ENCODE measurements around the gene SLC7A8. TPM values are rescaled to one million over a fixed set of nuclear protein-coding genes. Genes with fewer than 3 reads are reported as not detected.

The SLC7A8 gene
- total and polyA plus RNA-seq, 2 of the 4 experiments (the other 2 are of a cell fraction) = 0.31 TPM; not detected in 1

DNA sequence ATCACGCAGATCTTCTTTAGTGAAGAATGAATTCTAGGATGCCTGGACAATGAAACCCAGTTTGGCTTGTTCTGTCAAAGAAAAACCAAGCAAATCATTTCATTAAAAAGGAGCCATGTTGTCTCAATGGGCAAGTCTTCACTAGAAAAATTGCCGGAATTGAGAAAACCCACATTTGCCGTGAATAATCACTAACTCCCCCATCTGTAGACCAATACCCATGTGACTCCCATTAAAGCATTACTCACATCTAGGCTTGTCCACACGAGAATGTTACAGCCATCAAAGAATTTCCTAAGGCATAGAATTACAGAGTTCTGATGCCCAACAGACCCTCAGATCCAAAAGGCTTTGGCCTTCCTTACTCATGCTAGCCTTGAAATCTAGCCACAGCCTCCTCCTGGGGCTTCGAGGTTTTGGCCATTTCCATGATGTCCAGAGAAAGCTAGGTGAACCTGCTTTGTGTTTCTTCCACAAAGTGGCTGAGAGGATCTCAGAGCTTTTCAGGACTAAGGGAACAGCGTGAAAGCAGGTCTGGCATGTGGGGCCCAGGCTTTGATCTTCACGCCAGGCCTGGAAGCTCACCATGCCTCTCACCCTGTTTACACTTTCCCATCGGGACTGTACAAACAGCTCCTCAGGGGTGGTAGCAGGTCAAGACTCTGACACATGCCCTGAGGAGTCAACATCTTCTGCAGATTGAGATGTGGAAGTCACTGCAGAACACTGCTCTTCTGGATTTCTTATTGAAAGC lies 12.1 kb downstream of the SLC7A8 start:
- no peak overlapping the region for H3K14ac ChIP-seq (replicated peaks; ENCODE audit: low read depth, low read length)
- no peak overlapping the region for H2BK20ac ChIP-seq (ENCODE audit: low read depth, low read length)
- H3K4me3 ChIP-seq (ENCODE audit: insufficient read depth, low read depth, low read length) = no peak overlapping the region
- H3K4me2 ChIP-seq (ENCODE audit: low read depth, low read length) = no peak overlapping the region
- in situ Hi-C loops (cut with MboI; ENCODE audit: low sequenced_read_pairs) (no loop called here), intact Hi-C loops (cut with micrococcal nuclease) (no loop called here), dilution Hi-C loops (cut with HindIII; ENCODE audit: low sequenced_read_pairs, unreplicated experiment) (no loop called here)
- TF ChIP-seq CTCF (conservative IDR thresholded peaks at IDR 0.05; ENCODE audit: low read depth, low read length) (no peak), USF2 (IDR thresholded peaks at IDR 0.05; ENCODE audit: low read depth, low read length) (no peak), RCOR1 (IDR thresholded peaks at IDR 0.05; ENCODE audit: insufficient replicate concordance, low read length) (no peak), BHLHE40 (IDR thresholded peaks at IDR 0.05; ENCODE audit: low read depth, low read length) (no peak), MXI1 (IDR thresholded peaks at IDR 0.05; ENCODE audit: borderline replicate concordance, low read depth, low read length) (no peak), RFX5 (IDR thresholded peaks at IDR 0.05; ENCODE audit: low read depth, low read length) (no peak), MAZ (IDR thresholded peaks at IDR 0.05; ENCODE audit: borderline replicate concordance, low read depth, low read length) (no peak), SMC3 (IDR thresholded peaks at IDR 0.05; ENCODE audit: low read depth, low read length) (no peak), CHD1 (IDR thresholded peaks at IDR 0.05; ENCODE audit: low read depth, low read length) (no peak), POLR2A (IDR thresholded peaks at IDR 0.05; ENCODE audit: low read depth, low read length) (no peak)
- DNase-seq = no peak
- no peaks in the 10 kb centered on the region for H3K36me3 ChIP-seq (ENCODE audit: control insufficient read depth, insufficient read depth, low read length)
- H3K4me1 ChIP-seq (ENCODE audit: control insufficient read depth, insufficient read depth, low read length) = no peaks in the 10 kb centered on the region
- H2AK5ac ChIP-seq (ENCODE audit: low read depth, low read length) = no peak overlapping the region
- H3K9me3 ChIP-seq (ENCODE audit: control insufficient read depth, insufficient read depth, low read length) = no peaks in the 10 kb centered on the region
- no peak overlapping the region for H2AFZ ChIP-seq (replicated peaks; ENCODE audit: low read length, poor library complexity)
- H4K91ac ChIP-seq (ENCODE audit: insufficient read depth, low read depth, low read length) = no peak overlapping the region
- H3K27me3 ChIP-seq (ENCODE audit: control insufficient read depth, insufficient read depth, low read length) = peaks cover 31% of the 10 kb centered on the region
- no peak overlapping the region for H4K5ac ChIP-seq (ENCODE audit: low read depth, low read length)
- H3K27ac ChIP-seq (ENCODE audit: insufficient read depth, low read length) = no peak overlapping the region
- H3K9me1 ChIP-seq (ENCODE audit: insufficient read depth, low read length) = no peaks in the 10 kb centered on the region
- no peak for ATAC-seq (ENCODE audit: low read depth)
- no peak overlapping the region for H3K23ac ChIP-seq (ENCODE audit: low read depth, low read length)
- H3K9ac ChIP-seq (ENCODE audit: low read depth, low read length) = no peak overlapping the region
- H3K18ac ChIP-seq (ENCODE audit: low read depth, low read length) = no peak overlapping the region
- ChIA-PET CTCF (no interaction called here), POLR2A (ENCODE audit: unreplicated experiment) (no interaction called here)
- no peak overlapping the region for H3K56ac ChIP-seq (ENCODE audit: extremely low read depth, insufficient read depth, low read length)
- no peak overlapping the region for H4K8ac ChIP-seq (ENCODE audit: low read depth in 2 of 2, low read length in 2 of 2)
- H3K79me1 ChIP-seq (ENCODE audit: low read depth in 1 of 2, low read length in 2 of 2) = no peaks in the 10 kb centered on the region
- no peak overlapping the region for H2BK15ac ChIP-seq (ENCODE audit: low read depth, low read length)
- H2BK5ac ChIP-seq (ENCODE audit: low read depth, low read length, poor library complexity, severe bottlenecking) = no peak overlapping the region
- 80% methylated on average over 2 of the region's 8 CpGs; no CpG with 5 or more reads in 1 of the 2 experiments for WGBS, 2 experiments (ENCODE audit: extremely low coverage in 2 of 2, insufficient read length in 1 of 2)
- H3K4ac ChIP-seq (ENCODE audit: low read depth, low read length) = no peak overlapping the region
- no TSS peak for BruUV-seq (replicated peaks)
- H2AK9ac ChIP-seq (replicated peaks; ENCODE audit: low read depth, low read length, poor library complexity) = no peak overlapping the region
- H2BK120ac ChIP-seq (ENCODE audit: low read depth, low read length) = no peak overlapping the region
- no peaks in the 10 kb centered on the region for H4K20me1 ChIP-seq (ENCODE audit: insufficient read depth, low read length)

Measured in IMR-90 (cell line).